ENCODE data around the gene SMS. TPM values are rescaled to one million over a fixed set of nuclear protein-coding genes. Genes with fewer than 3 reads are reported as not detected.

Gene SMS
- total and polyA plus RNA-seq, 2 of the 13 experiments (the other 11 are each of a cell fraction or from before 2014, with no cell fraction given): 40.5 to 91.9 TPM

DNA sequence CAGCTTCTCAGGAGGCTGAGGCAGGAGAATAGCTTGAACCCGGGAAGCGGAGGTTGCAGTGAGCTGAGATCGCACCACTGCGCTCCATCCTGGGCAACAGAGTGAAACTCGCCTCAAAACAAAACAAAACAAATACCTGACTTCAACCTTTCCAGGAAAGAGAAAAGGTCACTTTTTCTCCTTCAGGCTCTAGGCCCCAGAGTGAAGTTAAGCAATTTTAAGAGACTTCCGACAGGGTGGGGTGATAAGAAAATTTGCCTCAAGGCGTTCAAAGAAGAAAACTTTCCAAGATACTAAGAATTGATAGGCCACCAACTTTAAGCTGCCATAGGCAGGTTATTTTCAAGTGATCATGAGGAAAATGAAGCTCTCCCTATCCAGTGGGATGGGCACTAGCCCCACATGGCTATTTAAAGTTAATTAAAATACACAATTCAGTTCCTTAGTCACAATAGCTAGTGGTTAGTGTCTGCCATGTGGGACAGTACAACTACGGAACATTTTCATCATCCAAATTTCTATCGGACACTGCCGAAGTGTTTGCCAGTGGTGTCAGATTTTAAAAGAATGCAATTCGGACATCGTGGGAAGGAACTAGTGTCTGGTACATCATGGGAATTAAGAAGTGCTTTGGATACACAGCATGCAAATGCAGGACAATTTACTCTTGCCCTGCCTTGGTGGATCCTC lies 33.0 kb downstream of the SMS start:
- Histone ChIP-seq H3K4me3 (replicated peaks in 1 of 3; ENCODE audit: insufficient read depth in 1 of 3, low read depth in 2 of 3, low read length in 3 of 3) (no peak overlapping the region), H3K4me2 (ENCODE audit: low read depth, low read length) (no peak overlapping the region), H3K79me2 (ENCODE audit: insufficient read depth, low read length) (no peaks in the 10 kb centered on the region), H2AFZ (ENCODE audit: low read length) (no peak overlapping the region), H3K4me1 (ENCODE audit: insufficient read depth, low read length) (peaks cover 6% of the 10 kb centered on the region), H3K9ac (ENCODE audit: insufficient read depth, low read depth, low read length) (no peak overlapping the region), H3K27ac (ENCODE audit: extremely low read length, insufficient read depth, low read length) (no peak overlapping the region), H3K27me3 (ENCODE audit: control insufficient read depth in 1 of 2, insufficient read depth in 2 of 2, low read length in 2 of 2) (no peaks in the 10 kb centered on the region), H3K36me3 (replicated peaks in 1 of 2; ENCODE audit: control insufficient read depth in 1 of 2, insufficient read depth in 2 of 2, low read length in 2 of 2) (peaks cover 0 to 3% of the 10 kb centered on the region in 2 experiments; a peak in 3 of 5 replicates), H4K20me1 (ENCODE audit: insufficient read depth, low read length) (no peaks in the 10 kb centered on the region), H3K9me3 (ENCODE audit: low read length) (no peaks in the 10 kb centered on the region)
- ATAC-seq (no peak), DNase-seq (ENCODE audit: low spot score) (no peak), FAIRE-seq (no peak)
- TF ChIP-seq PHF21A (CRISPR knock-in tag; IDR thresholded peaks at IDR 0.05) (no peak), TP53 (CRISPR knock-in tag; conservative IDR thresholded peaks at IDR 0.05) (no peak), EP300 (IDR thresholded peaks at IDR 0.05; ENCODE audit: low read depth in 2 of 2, low read length in 2 of 2) (no peak), EP300 (CRISPR knock-in tag; IDR thresholded peaks at IDR 0.05; ENCODE audit: borderline replicate concordance) (no peak), IRF2 (CRISPR knock-in tag; IDR thresholded peaks at IDR 0.05) (no peak), PRMT3 (CRISPR knock-in tag; IDR thresholded peaks at IDR 0.05; ENCODE audit: borderline replicate concordance, low read depth) (no peak), ZNF558 (CRISPR knock-in tag; IDR thresholded peaks at IDR 0.05; ENCODE audit: borderline replicate concordance) (no peak), KLF15 (CRISPR knock-in tag; IDR thresholded peaks at IDR 0.05; ENCODE audit: borderline replicate concordance) (no peak), KLF12 (CRISPR knock-in tag; IDR thresholded peaks at IDR 0.05; ENCODE audit: borderline replicate concordance) (no peak)
- TF ChIP-seq, protein P1, sequence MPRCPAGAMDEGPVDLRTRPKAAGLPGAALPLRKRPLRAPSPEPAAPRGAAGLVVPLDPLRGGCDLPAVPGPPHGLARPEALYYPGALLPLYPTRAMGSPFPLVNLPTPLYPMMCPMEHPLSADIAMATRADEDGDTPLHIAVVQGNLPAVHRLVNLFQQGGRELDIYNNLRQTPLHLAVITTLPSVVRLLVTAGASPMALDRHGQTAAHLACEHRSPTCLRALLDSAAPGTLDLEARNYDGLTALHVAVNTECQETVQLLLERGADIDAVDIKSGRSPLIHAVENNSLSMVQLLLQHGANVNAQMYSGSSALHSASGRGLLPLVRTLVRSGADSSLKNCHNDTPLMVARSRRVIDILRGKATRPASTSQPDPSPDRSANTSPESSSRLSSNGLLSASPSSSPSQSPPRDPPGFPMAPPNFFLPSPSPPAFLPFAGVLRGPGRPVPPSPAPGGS (CRISPR knock-in tag; IDR thresholded peaks at IDR 0.05): no peak
- TF ChIP-seq, protein P2, sequence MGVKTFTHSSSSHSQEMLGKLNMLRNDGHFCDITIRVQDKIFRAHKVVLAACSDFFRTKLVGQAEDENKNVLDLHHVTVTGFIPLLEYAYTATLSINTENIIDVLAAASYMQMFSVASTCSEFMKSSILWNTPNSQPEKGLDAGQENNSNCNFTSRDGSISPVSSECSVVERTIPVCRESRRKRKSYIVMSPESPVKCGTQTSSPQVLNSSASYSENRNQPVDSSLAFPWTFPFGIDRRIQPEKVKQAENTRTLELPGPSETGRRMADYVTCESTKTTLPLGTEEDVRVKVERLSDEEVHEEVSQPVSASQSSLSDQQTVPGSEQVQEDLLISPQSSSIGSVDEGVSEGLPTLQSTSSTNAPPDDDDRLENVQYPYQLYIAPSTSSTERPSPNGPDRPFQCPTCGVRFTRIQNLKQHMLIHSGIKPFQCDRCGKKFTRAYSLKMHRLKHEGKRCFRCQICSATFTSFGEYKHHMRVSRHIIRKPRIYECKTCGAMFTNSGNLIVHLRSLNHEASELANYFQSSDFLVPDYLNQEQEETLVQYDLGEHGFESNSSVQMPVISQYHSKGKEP (CRISPR knock-in tag; IDR thresholded peaks at IDR 0.05): no peak
- BruUV-seq (replicated peaks): no TSS peak
- in situ Hi-C loops (cut with HindIII; ENCODE audit: extremely low pct_ligation_motif_present, low pct_unique_long_range_greater_than_20kb) (no loop called here), intact Hi-C loops (cut with micrococcal nuclease; ENCODE audit: unreplicated experiment) (loop anchor here (10.0 kb wide), 1 partner anchor 139 kb away; the partner anchor contains the start of gene MBTPS2)
- CTCF ChIA-PET (ENCODE audit: low intra/inter-chr PET ratio, low total read pairs): no interaction called here
- 96% methylated on average over 12 of the region's 12 CpGs for WGBS (ENCODE audit: low lambda C conversion rate)
- POLR2A ChIA-PET: no interaction called here

Data from HepG2 (cell line).